HUDEP-2 (cell line): ENCODE measurements around the gene PCSK5.

Experiments used
- DNase-seq, 76 experiments: peaks; one replicate each; lab custom pipeline; 2025; ENCODE audit not compliant: unreplicated experiment in 76 of 76; lab: John Stamatoyannopoulos, UW

PCSK5 gene

DNA sequence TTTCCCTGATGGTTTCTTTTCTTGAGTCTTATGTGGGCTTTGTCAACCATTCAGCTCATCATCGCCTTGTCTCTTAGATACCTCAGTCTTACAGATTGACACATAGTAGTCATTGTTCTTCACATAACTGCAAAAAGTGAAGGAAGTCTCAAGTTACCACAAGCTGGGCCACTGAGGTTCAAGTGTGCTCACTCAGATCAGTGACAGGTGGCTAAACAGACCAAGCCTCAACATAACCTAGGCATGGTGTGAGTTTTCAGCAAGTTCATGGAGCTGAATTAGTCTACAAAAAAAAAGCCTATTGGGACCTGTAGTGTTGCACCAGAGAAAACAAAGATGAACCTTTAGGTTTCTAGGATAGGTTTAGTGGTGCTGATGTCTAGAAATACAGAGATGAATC, 445.6 kb downstream of the PCSK5 start:
- no peak for DNase-seq

GRCh38 chr9:76338418-76338817, 447.9 kb downstream of the PCSK5 start:
- no peak for DNase-seq

DNA sequence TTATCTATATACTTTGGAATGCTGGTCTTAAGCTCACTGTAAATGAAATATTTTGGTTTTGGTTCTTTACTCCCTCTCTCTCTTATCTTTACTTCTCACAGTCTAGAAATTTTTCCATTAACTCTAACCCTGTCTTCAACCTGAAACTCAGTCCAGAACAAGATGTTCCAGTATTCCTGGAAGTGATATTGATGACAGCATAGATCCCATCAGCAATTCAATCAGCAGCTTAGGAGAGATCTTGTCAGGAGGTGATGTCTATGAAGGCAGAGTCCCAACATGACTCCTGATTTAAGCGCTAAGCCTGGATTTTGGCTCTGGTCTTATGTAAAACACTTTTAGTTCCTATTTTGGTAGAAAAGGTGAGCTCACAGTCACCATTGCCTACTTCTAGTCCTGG, 451.1 kb downstream of the PCSK5 start:
- DNase-seq: no peak

GRCh38 chr9:76342201-76342600, 451.7 kb downstream of the PCSK5 start:
- DNase-seq: no peak

DNA sequence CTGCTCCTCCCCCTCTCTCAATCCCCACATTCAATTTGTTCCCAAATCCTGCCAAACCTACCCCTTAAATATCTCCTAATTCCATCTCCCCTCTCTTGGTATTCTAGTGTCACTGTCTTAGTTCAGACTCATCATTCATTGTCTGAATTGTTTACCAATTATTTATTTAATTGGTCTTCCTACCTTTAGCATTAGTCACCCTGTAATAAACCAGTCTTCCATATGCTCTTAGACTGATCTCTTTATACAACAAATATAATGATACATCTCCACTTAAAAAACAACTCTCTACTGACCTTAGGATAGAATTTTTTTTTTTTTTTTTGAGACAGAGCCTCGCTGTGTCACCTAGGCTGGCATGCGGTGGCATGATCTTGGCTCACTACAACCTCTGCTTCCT, 452.4 kb downstream of the PCSK5 start:
- no peak for DNase-seq

DNA sequence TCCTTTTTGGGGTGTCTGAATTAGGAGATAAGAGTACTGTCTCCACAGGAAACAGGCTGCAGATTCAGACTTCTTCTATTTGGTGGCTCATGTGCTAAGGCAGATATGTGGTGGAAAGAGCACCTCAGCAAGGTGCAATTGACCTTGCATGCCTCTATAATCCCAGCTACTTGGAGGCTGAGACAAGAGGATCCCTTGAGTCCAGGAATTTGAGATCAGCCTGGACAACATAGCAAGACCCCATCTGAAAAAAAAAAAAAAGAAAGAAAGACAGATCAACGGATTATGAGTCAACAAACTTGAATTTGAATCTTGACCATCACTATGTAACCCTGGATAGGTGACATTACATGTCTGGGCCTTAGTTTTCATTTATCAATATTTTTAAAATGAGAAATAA, 459.4 kb downstream of the PCSK5 start:
- DNase-seq: no peak

DNA sequence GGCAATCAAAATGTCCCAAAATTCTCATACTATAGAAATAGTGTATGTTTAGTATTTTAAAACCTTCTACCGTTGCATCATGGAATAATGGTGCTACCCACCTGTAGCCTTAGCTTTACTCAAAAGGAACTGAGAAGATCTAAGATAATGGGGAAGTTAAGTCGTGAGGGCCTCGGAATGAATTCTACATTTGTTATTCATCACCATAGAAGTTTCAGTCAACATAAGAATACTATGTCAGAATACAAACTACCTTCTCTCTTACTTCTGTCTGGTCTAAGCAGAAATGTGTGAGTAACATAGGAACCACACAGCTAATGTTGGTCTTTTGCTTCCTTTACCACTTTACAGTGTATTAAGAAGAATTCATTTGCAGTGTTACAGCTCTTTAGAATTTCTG, 460.5 kb downstream of the PCSK5 start:
- DNase-seq: no peak

- no peak for DNase-seq
Measured at GRCh38 chr9:76352026-76352620, 461.6 kb downstream of the PCSK5 start.

GRCh38 chr9:76353280-76353679, 462.8 kb downstream of the PCSK5 start:
- no peak for DNase-seq

DNA sequence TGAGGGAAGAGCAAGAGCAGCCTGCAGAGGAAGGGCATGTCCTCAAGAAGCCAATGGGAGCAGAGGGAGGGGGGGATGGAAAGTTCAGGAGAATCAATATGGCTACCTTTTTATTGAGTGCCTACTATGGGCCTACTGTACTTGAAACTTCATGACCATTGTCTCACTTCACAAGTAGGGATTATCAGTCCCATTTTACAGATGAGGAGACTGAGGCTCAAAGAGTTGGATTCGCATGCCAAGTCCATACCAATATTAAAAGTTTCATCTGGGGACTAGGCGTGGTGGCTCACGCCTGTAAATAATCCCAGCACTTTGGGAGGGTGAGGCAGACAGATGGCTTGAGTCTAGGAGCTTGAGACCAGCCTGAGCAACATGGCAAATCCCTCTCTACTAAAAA, 463.7 kb downstream of the PCSK5 start:
- no peak for DNase-seq

GRCh38 chr9:76355886-76356285, 465.4 kb downstream of the PCSK5 start:
- no peak for DNase-seq

DNA sequence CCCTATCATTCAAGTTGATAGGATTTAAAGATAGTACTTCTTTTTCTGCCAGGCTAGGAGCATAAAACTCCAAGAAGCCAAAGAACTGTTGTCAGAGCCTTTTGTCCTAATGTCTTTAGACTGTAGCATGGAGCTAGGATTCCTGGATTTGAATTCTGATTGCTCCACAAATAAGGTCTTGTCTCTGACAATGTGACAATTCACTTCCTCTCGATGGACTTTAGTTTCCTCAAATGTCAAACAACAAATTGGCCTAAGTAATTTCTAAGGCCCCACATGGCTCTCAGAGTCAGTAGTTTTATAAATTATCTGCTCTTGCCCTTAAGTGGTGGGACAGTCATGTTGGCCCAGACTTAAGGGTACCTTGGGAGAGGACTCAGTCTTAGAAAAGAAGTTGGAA, 467.1 kb downstream of the PCSK5 start:
- no peak for DNase-seq

DNA sequence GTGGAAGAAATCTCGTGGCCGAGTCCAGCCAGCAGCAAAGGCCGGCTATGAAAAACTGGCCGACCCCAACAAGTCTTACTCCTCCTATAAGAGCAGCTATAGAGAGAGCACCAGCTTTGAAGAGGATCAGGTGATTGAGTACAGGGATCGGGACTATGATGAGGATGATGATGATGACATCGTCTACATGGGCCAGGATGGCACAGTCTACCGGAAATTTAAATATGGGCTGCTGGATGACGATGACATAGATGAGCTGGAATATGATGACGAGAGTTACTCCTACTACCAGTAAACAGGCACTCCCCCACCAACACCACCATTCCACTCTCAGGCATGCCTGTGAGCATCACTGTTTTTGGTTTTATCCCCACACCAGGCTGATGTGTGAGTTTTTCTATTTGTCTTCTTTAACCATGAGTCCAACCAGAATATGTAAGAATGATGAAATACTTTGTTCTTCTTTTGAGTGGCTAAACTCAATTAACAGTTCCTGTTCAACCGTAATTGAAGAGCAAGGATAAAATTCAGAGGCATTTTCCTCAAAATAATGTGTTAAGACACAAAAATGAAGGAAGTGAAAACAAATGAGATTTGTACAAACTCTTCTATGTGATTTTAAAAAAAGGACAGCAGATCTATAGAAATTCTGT, 468.3 kb downstream of the PCSK5 start:
- no peak for DNase-seq

DNA sequence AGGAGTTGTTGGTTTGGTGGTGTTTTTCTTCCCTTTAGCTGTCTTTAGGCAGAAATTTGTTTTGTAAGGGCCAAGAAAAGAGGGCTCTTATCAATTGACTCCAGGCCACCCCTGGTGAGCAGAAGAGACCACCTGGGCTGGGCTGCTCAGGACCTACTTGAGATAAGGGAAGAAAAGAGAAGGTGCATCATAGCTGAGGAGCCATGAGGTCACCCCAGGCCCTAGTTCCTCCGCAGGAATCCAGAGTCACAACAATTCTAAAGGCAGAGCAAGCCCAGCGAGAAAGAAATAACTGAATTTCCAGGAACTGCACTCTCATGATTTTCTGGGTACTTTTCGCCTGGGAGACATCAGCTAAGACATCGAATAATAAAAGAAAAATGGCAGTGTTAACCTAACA, 468.9 kb downstream of the PCSK5 start:
- DNase-seq: peak in 56 of 76 experiments; percentile 2 to 70 (median 30)

- DNase-seq: no peak
Measured at GRCh38 chr9:76359766-76360165, 469.3 kb downstream of the PCSK5 start.

DNA sequence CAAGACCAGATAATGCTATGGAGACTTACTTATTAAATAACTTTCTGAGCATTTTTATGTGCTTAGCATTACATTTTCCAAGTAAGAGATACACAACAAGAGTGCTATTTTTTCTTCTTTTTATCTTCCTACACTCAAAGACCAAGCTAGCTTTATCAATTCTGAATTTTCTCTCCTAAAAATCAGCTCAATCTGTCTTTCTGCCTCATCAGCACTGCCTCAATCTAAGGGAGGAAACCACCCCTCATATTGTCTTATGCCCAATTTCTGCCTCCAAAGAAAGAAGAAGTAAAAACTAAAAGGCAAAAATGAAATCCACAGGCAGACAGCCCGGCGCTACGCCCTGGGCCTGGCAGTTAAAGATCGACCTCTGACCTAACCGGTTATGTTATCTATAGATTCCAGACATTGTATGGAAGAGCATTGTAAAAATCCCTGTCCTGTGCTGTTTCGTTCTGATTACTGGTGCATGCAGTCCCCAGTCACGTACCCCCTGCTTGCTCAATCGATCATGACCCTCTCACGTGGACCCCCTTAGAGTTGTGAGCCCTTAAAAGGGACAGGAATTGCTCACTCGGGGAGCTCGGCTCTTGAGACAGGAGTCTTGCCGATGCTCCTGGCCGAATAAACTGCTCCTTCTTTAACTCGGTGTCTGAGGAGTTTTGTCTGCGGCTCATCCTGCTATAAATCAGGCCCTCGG, 472.0 kb downstream of the PCSK5 start:
- DNase-seq: peak in 53 of 76 experiments; percentile 1 to 67 (median 28)

DNA sequence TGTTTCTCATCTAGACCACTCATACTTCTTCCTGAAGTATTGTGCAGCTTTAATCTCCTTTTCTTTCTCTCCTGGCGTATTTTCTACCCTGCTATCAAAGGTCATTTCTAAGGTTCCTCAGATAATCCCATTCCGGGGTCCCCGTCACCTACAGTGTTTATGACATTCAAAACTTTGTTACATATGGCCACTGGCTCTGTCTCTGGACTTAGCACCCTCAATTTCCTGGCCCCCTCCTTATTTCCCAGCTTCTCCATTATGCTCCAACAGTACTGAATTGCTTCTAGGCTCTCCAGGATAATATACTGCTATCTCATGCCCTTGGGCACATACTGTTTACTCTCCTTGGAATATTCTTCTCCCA, 472.5 kb downstream of the PCSK5 start:
- no peak for DNase-seq

DNA sequence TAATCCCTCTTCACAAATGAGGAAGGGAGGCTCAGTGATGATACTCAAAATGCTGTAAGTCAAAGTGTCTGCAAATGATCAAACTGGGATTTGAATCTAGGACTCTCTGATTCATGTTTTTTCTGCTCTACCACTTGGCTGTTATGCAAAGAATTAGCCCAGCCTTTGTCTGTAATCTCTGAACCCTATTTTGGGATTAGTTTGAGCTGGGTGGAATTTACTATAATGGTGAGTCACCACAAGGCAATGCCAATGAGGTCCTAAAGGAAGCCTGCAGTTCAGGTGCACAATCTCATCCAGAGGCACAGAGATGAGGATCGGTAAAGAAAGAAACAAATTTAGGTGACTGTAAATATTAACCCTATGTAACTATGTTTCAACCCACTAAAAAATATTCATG, 474.6 kb downstream of the PCSK5 start:
- DNase-seq: no peak

- no peak for DNase-seq
Measured at GRCh38 chr9:76366275-76366674, 475.8 kb downstream of the PCSK5 start.

DNA sequence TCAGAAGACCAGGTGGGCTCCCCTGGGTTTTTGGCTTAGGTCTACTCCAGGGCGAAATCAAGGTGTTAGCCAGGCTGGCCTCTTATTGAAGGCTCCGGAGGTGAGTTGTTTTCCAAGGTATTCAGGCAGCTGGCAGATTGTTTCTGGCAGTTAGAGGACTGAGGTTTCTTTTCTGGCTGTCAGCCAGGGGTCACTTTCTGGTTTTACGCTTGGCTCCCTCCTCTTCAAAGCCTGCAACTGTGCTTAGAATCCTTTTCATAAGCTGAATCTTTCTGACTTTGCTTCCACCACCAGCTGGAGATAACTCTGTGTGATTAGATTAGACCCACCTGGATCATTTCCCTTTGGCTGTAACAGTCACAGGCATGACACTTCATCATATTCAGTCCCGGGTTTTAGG, 479.1 kb downstream of the PCSK5 start:
- peak in 5 of 76 experiments; percentile 3 to 28 (median 17) for DNase-seq

- no peak for DNase-seq
Measured at GRCh38 chr9:76370396-76371023, 480.0 kb downstream of the PCSK5 start.

- DNase-seq: no peak
Measured at GRCh38 chr9:76371901-76372300, 481.4 kb downstream of the PCSK5 start.
